Keratinocyte (primary cell): ENCODE measurements around the gene MYLK3. TPM values are rescaled to one million over a fixed set of nuclear protein-coding genes. Genes with fewer than 3 reads are reported as not detected.

ENCODE experiments used
- DNase-seq: peaks from one replicate; pipeline ENCODE4 v3.0.0-alpha.2; 2011; ENCODE audit warnings: low read depth, missing footprints, low spot score
- FAIRE-seq: peaks from 2 replicates; lab custom pipeline; 2011; peaks lifted over from hg19 to GRCh38; lab: Jason Lieb, UNC
- H2AFZ ChIP-seq: 2 replicates; pipeline ENCODE4 v1.6.0; 2012; ENCODE audit warnings: low read length, control low read depth, inconsistent platforms; ENCODE audit not compliant: control insufficient read depth
- H3K27ac ChIP-seq: 2 replicates; pipeline ENCODE4 v1.5.1; 2011; ENCODE audit warnings: low read length; ENCODE audit not compliant: control insufficient read depth, insufficient read depth
- H3K27me3 ChIP-seq: 3 replicates; pipeline ENCODE4 v1.6.0; 2011; ENCODE audit warnings: low read length; ENCODE audit not compliant: control insufficient read depth, insufficient read depth; ENCODE audit errors: extremely low read depth
- H3K36me3 ChIP-seq, 2 experiments: 2 replicates in 1 of 2; 3 replicates in 1 of 2; pipeline ENCODE4 v1.5.1; 2011; ENCODE audit warnings: low read length in 2 of 2, mild to moderate bottlenecking in 1 of 2; ENCODE audit not compliant: control insufficient read depth in 2 of 2, insufficient read depth in 2 of 2; ENCODE audit errors: extremely low read depth in 1 of 2
- H3K4me1 ChIP-seq: 3 replicates; pipeline ENCODE4 v1.5.1; 2011; ENCODE audit warnings: low read length; ENCODE audit not compliant: control insufficient read depth, insufficient read depth; ENCODE audit errors: extremely low read depth
- H3K4me2 ChIP-seq: 3 replicates; pipeline ENCODE4 v1.6.0; 2011; ENCODE audit warnings: low read depth, low read length; ENCODE audit not compliant: control insufficient read depth, insufficient read depth; ENCODE audit errors: extremely low read depth
- H3K4me3 ChIP-seq, 3 experiments: fragments of 200-600 bp in 1 of 3; sonication (generic) in 1 of 3; 2 replicates in 2 of 3; 3 replicates in 1 of 3; pipeline ENCODE4 v1.5.1; 2011 to 2016; ENCODE audit warnings: low read length in 3 of 3, mild to moderate bottlenecking in 3 of 3, control low read depth in 2 of 3, inconsistent platforms in 1 of 3, low read depth in 1 of 3, mixed read lengths in 1 of 3, mixed run types in 1 of 3, moderate library complexity in 1 of 3; ENCODE audit not compliant: control insufficient read depth in 2 of 3, insufficient read depth in 2 of 3; ENCODE audit errors: extremely low read depth in 1 of 3
- H3K79me2 ChIP-seq: 2 replicates; pipeline ENCODE4 v1.6.0; 2012; ENCODE audit warnings: low read length; ENCODE audit not compliant: control insufficient read depth, insufficient read depth
- H3K9ac ChIP-seq: 3 replicates; pipeline ENCODE4 v1.6.0; 2011; ENCODE audit warnings: low read length; ENCODE audit not compliant: control insufficient read depth, insufficient read depth; ENCODE audit errors: extremely low read depth
- H3K9me1 ChIP-seq: 3 replicates; pipeline ENCODE4 v1.6.0; 2011; ENCODE audit warnings: low read length; ENCODE audit not compliant: control insufficient read depth, insufficient read depth; ENCODE audit errors: extremely low read depth
- H3K9me3 ChIP-seq: 2 replicates; pipeline ENCODE4 v1.5.1; 2012; ENCODE audit warnings: low read depth, low read length; ENCODE audit not compliant: control insufficient read depth
- H4K20me1 ChIP-seq: 3 replicates; pipeline ENCODE4 v1.6.0; 2011; ENCODE audit warnings: low read length; ENCODE audit not compliant: control insufficient read depth, insufficient read depth; ENCODE audit errors: extremely low read depth
- EZH2 ChIP-seq: IDR thresholded peaks from one replicate; pipeline ENCODE4 v1.6.1; 2012; ENCODE audit warnings: inconsistent platforms, mild to moderate bottlenecking, low read length, moderate library complexity
- dilution Hi-C: fragments of 300-500 bp; cut with MboI; formaldehyde crosslinking; loops from one replicate; pipeline ENCODE4 v1.7.0; 2020; ENCODE audit warnings: low sequenced_read_pairs; ENCODE audit not compliant: extremely low pct_ligation_motif_present
- polyA plus RNA-seq, 5 experiments: library from polyadenylated mRNA; depleted of rRNA in 3 of 5; stranded (reverse) in 3 of 5; stranded (forward) in 1 of 5; unstranded in 1 of 5; fragments of >200 nt; gene quantifications; 1 replicate in 1 of 5; 2 replicates in 3 of 5; 3 replicates in 1 of 5; pipeline versions ENCODE4 v1.2.1 to v1.2.3, GENCODE V29; 2011 to 2012; ENCODE audit warnings: missing spikeins in 2 of 5, low read depth in 1 of 5, low replicate concordance in 1 of 5
- TF ChIP-seq, protein P1 (sequence below), 3 experiments: IDR thresholded peaks in 1 of 3; conservative IDR thresholded peaks in 1 of 3; optimal IDR thresholded peaks in 1 of 3; 2 replicates in 2 of 3; 3 replicates in 1 of 3; pipeline versions ENCODE3 to v1.5.1; 2011; ENCODE audit warnings: low read length in 3 of 3, mild to moderate bottlenecking in 3 of 3, moderate library complexity in 2 of 3, control low read depth in 1 of 3, inconsistent platforms in 1 of 3; ENCODE audit not compliant: insufficient read depth in 2 of 3; ENCODE audit errors: extremely low read depth in 1 of 3

MYLK3 gene
- polyA plus RNA-seq, 1 donor (not counting 4 experiments of a cell fraction or from before 2014, with no cell fraction given) = 0.03 TPM

DNA sequence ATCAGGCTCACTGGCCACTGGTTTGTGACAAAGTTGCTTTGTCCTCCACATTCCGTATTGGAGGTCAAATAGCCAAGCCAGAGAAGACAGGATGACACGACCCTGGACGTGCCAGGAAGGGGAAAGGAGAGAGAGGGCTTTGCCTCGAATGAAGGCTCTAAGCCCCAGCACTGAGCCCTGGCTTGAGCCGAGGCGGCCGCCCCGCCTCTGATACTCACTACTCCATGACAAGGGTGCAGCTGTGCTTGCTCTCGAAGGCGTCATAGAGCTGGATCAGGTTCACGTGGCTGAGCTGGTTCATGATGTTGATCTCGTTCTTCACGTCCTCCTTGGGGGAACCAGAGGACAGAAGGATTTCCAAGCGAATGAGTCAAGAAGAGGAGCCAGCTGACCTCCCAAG lies 19.3 kb downstream of the MYLK3 start:
- Histone ChIP-seq H2AFZ (no peak overlapping the region), H3K9ac (no peak overlapping the region), H3K4me3 (no peak overlapping the region), H3K27me3 (no peaks in the 10 kb centered on the region), H3K27ac (no peak overlapping the region), H3K36me3 (no peaks in the 10 kb centered on the region), H4K20me1 (no peaks in the 10 kb centered on the region), H3K9me3 (no peaks in the 10 kb centered on the region), H3K9me1 (no peaks in the 10 kb centered on the region), H3K4me2 (no peak overlapping the region), H3K4me1 (no peaks in the 10 kb centered on the region), H3K79me2 (no peaks in the 10 kb centered on the region)
- no peak for TF ChIP-seq EZH2
- TF ChIP-seq, protein P1, sequence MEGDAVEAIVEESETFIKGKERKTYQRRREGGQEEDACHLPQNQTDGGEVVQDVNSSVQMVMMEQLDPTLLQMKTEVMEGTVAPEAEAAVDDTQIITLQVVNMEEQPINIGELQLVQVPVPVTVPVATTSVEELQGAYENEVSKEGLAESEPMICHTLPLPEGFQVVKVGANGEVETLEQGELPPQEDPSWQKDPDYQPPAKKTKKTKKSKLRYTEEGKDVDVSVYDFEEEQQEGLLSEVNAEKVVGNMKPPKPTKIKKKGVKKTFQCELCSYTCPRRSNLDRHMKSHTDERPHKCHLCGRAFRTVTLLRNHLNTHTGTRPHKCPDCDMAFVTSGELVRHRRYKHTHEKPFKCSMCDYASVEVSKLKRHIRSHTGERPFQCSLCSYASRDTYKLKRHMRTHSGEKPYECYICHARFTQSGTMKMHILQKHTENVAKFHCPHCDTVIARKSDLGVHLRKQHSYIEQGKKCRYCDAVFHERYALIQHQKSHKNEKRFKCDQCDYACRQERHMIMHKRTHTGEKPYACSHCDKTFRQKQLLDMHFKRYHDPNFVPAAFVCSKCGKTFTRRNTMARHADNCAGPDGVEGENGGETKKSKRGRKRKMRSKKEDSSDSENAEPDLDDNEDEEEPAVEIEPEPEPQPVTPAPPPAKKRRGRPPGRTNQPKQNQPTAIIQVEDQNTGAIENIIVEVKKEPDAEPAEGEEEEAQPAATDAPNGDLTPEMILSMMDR (optimal IDR thresholded peaks at IDR 0.05 in 1 of 3, IDR thresholded peaks at IDR 0.05 in 1 of 3, conservative IDR thresholded peaks at IDR 0.05 in 1 of 3; ENCODE audit: extremely low read depth in 1 of 3, insufficient read depth in 2 of 3, low read length in 3 of 3) = no peak
- FAIRE-seq (no peak), DNase-seq (no peak)
- dilution Hi-C loops = no loop called here

DNA sequence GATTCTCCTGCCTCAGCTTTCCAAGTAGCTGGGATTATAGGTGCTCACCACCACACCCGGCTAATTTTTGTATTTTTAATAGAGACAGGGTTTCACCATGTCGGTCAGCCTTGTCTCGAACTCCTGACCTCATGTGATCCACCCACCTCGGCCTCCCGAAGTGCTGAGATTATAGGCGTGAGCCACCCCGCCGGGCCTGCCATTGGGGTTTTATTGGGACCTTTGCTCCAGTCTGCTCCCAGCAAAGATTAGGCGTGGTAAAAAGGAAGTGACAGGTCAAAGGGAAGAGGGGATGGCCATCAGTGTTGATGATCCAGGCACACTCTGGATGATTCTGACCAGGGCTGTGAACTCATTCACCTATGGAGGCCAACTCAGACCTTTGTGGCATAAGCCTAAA lies 20.5 kb downstream of the MYLK3 start:
- no peak for FAIRE-seq
- dilution Hi-C loops = no loop called here

More for the DNA sequence above, 20.5 kb downstream of the MYLK3 start:
- H3K4me2 ChIP-seq = no peak overlapping the region
- H3K9me1 ChIP-seq = no peaks in the 10 kb centered on the region
- no peak for DNase-seq
- TF ChIP-seq, protein P1 (optimal IDR thresholded peaks at IDR 0.05 in 1 of 3, IDR thresholded peaks at IDR 0.05 in 1 of 3, conservative IDR thresholded peaks at IDR 0.05 in 1 of 3; ENCODE audit: extremely low read depth in 1 of 3, insufficient read depth in 2 of 3, low read length in 3 of 3) = no peak
- no peak for TF ChIP-seq EZH2
- no peaks in the 10 kb centered on the region for H3K79me2 ChIP-seq
- H3K9ac ChIP-seq = no peak overlapping the region
- H3K4me3 ChIP-seq = no peak overlapping the region
- no peak overlapping the region for H3K27ac ChIP-seq
- no peak overlapping the region for H2AFZ ChIP-seq
- H3K27me3 ChIP-seq = no peaks in the 10 kb centered on the region
- no peaks in the 10 kb centered on the region for H4K20me1 ChIP-seq
- H3K4me1 ChIP-seq = no peaks in the 10 kb centered on the region
- H3K9me3 ChIP-seq = no peaks in the 10 kb centered on the region
- no peaks in the 10 kb centered on the region for H3K36me3 ChIP-seq
